ENCODE data around the gene TP53BP1.

The TP53BP1 gene

DNA sequence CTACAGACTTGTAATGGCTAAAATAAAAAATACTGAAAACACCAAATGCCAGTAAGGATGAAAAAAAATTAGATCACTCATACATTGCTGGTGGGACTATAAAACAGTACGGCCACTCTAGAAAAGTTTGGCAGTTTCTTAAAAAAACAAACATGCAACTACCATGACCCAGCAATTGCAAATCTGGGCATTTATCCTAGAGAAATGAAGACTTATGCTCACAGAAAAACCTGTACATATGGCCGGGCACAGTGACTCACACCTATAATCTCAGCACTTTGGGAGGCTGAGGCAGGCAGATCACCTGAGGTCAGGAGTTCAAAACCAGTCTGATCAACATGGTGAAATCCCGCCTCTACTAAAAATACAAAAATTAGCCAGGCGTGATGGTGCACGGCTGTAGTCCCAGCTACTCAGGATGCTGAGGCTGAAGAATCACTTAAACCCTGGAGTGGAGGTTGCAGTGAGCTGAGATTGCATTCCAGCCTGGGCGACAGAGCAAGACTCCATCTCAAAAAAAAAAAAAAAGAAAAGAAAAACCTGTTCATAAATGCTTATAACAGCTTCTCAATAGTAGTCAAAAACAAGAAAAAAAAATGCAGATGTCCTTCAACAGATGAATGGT, 5.6 kb downstream of the TP53BP1 start:
- DNase-seq = no peak

GRCh38 chr15:43484455-43484854, 8.5 kb downstream of the TP53BP1 start:
- no peak for DNase-seq

- DNase-seq = no peak
Observed at GRCh38 chr15:43483297-43484128, 9.4 kb downstream of the TP53BP1 start.

DNA sequence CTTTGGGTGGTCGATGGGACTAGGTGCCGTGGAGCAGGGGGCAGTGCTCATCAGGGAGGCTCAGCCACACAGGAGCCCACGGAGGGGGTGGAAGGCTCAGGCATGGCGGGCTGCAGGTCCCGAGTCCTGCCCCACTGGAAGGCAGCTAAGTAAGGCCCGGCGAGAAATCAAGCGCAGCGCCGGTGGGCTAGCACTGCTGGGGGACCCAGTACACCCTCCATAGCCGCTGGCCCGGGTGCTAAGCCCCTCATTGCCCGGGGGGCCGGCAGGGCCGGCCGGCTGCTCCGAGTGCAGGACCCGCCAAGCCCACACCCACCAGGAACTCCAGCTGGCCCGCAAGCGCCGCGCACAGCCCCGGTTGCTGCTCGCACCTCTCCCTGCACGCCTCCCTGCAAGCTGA, 19.1 kb downstream of the TP53BP1 start:
- DNase-seq = no peak

DNA sequence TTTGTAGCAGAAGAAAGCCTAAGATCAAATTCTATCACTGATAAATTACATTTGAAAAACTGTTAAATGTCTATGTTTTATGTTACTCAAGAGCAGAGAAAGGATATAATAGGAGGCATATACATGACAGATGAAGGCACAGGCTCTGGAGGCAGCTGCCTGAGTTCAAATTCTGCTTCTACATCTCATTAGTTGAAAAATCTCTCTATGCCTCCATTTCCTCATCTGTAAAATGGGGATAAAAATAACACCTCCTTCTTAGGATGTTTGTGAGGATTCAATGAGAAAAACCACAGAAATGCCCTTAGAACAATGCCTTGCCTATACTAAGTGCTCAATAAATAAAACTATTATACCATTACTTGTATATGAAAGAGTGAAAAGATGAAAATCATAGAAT, 21.0 kb downstream of the TP53BP1 start:
- DNase-seq = no peak

DNA sequence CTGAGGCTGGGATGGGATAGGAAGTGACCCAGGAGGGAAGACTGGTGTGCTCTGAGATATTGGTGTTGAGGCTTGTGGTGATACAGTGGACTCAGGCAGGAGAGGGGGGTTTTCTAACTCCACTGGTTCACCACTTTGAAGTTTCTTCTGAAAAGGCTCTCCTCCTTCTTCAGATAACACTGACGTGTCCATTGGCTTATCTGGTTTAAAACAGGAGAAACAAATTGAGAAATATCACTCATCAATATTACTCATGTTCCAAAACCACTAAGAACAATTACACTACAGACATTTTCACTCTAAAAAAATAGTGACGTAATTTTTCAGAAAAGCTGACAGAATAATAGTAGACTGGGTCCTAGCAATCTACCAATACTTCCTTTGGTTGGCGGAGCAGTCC, 23.1 kb downstream of the TP53BP1 start:
- no peak for DNase-seq

- no peak for DNase-seq
Observed at GRCh38 chr15:43465100-43465499, 27.9 kb downstream of the TP53BP1 start.

GRCh38 chr15:43463998-43464397, 29.0 kb downstream of the TP53BP1 start:
- no peak for DNase-seq

- DNase-seq = no peak
Observed at GRCh38 chr15:43463507-43463906, 29.4 kb downstream of the TP53BP1 start.

- no peak for DNase-seq
Observed at GRCh38 chr15:43449981-43450380, 43.0 kb downstream of the TP53BP1 start.

GRCh38 chr15:43446344-43446743, 46.6 kb downstream of the TP53BP1 start:
- DNase-seq = no peak

GRCh38 chr15:43441316-43441715, 51.6 kb downstream of the TP53BP1 start:
- DNase-seq = no peak

- DNase-seq = no peak
Observed at GRCh38 chr15:43440721-43441281, 52.2 kb downstream of the TP53BP1 start.

DNA sequence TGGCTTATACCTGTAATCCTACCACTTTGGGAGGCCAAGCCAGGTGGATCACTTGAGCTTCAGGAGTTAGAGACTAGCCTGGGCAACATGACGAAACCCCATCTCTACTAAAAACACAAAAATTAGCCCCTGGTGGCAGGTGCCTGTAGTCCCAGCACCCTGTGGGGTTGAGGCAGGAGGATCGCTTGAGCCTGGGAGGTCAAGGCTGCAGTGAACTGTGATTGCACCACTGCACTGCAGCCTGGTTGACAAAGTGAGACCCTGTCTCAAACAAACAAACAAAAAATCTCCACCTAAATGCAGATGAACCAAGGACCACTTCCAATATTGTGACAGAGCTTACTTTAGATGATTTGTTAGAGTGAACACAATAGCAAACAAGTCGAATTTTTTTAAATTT, 53.7 kb downstream of the TP53BP1 start:
- DNase-seq = no peak

- no peak for DNase-seq
Observed at GRCh38 chr15:43436395-43436794, 56.6 kb downstream of the TP53BP1 start.

DNA sequence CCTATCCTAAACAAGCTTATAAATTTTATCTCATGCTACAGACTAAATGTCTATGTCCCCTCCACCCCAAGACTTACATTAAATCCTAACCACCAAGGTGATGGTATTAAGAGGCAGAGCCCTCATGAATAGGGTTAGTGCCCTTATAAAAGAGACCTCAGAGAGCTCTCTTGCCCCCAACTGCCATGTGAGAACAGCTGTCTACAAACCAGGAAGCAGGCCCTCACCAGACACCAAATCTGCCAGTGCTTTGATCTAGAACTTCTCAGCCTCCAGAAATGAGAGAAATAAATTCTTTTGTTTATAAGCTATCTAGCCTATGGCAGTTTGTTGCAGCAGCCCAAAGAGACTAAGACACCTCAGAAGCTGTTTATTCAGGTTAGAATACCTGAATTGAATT, 58.5 kb downstream of the TP53BP1 start:
- DNase-seq = no peak

DNA sequence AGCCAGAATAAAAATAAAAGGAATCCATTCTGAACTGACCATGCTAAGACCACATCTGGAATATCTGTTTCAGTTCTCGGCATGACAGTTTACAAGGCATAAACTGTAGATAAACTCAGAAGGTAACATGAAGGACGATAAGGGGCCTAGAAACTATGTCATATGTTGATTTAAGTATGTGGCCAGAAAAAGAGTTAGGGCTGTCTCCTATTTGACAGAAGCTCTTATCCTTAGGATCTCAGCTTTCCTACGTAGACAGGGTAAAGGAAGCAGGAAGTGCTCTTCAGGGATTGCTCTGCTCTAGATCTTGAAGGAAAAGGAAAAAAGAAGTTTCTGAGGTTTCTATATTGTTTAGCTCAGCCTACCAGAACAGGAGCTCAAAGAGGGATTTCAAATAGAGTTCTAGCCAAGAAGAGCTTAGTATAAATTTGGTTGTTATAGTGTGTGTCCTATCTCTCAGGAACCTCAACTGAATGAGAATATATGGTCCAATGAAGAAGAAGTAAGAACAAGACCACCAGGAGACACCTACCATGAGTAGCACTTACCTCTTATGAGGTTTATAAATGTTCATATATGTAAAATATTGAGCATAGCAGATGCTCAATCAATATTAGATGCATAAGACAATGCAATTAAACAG, 59.2 kb downstream of the TP53BP1 start:
- DNase-seq = no peak

DNA sequence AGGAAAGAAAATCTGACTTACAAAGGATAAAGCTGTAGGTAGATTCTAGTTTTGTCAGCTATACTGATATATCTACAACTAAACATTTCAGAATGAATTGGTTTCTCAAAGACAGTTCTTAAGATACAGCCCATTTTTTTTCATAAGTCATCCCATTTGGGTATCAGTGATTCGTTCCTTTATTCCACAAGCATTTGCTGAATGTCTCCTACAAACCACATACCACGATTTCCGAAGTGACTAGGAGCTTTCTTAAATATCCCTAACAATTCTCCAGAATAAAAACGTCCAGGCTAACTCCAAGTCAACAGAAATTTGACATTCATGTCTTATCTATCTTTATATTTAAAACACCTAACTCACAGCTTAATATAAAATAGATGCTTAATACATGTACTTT, 59.8 kb downstream of the TP53BP1 start:
- DNase-seq = no peak

DNA sequence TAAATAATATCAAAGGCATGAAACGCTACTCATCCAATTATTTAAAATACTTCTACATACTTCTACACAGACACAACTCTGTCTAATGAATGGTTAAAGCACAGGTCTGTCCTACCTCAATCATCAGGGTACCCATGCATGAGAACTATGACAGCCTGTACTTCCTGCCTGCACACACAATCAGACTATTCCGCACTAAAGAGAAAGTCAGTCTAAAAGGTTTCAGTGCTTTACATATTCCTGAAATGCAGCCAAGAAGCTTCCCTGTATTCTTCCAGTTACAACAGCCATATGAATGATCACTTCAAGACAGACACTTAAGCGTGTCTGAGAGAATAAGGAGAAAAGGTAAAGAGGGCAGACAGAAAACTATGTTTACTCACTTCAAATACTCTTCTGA, 63.3 kb downstream of the TP53BP1 start:
- DNase-seq = no peak

GRCh38 chr15:43423793-43424192, 69.2 kb downstream of the TP53BP1 start:
- no peak for DNase-seq

DNA sequence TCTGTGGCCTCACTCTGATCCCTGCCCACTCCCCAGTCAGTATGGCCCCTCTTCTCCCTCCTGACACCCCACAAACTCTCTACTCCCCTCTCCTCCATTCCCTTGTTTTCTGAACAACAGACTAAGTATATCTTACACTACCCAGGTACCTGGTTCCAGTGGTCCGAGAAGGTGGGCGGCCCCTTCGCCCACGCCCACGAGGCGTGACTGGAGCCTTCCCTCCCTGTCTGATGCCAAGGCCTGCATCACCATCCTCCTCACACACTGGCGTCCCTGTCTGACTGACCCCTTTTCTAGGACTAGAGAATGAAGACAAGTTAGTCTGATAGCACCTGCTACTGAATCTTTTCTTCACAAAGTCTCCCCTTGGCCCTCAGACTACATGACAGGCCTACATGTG, 72.1 kb downstream of the TP53BP1 start:
- DNase-seq = no peak

- DNase-seq = no peak
Observed at GRCh38 chr15:43420435-43420834, 72.5 kb downstream of the TP53BP1 start.

GRCh38 chr15:43414196-43414595, 78.8 kb downstream of the TP53BP1 start:
- DNase-seq = no peak

DNA sequence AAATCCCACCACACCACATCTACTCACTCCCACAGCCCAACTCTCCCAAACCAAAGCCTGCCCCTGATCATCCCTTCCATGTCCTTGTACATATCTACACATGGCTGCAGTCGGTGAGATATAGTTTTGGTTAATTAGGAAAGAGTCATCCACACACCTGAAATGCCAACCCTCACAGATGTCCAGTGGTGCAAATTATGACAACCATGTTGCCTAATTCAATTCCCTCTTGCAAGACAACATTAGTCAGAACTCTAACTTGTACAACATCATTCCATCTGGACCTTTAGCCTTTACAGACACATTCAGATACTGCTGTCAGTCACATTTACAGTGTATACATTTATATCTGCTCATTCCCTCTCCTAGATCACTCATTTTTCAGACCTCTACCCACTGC, 80.9 kb downstream of the TP53BP1 start:
- no peak for DNase-seq
